PFSK-1 (cell line): ENCODE results near the gene MAP4.

Source experiments
- FOXP2 ChIP-seq: optimal IDR thresholded peaks from 2 replicates; pipeline ENCODE3; 2011; ENCODE audit warnings: borderline replicate concordance, control low read depth, inconsistent platforms; ENCODE audit not compliant: insufficient read depth; ENCODE audit errors: extremely low read length, extremely low read depth
- POLR2AphosphoS5 ChIP-seq: IDR thresholded peaks from 2 replicates; pipeline ENCODE4 v1.6.1; 2012; ENCODE audit warnings: low read depth, mild to moderate bottlenecking, control low read depth, low read length, moderate library complexity
- REST ChIP-seq, 2 experiments: IDR thresholded peaks; 2 replicates each; pipeline versions ENCODE4 v1.6.1 to v1.8.0; 2011 to 2012; ENCODE audit warnings: low read depth in 2 of 2, low read length in 2 of 2, control low read depth in 1 of 2, inconsistent platforms in 1 of 2, mild to moderate bottlenecking in 1 of 2, moderate library complexity in 1 of 2; ENCODE audit not compliant: insufficient read depth in 1 of 2
- SIN3A ChIP-seq: IDR thresholded peaks from 2 replicates; pipeline ENCODE4 v1.6.1; 2012; ENCODE audit warnings: mild to moderate bottlenecking, low read length, moderate library complexity, borderline replicate concordance; ENCODE audit not compliant: insufficient read depth
- TAF1 ChIP-seq: IDR thresholded peaks from 2 replicates; pipeline ENCODE4 v1.6.1; 2012; ENCODE audit warnings: low read length, control low read depth, borderline replicate concordance; ENCODE audit not compliant: insufficient read depth

The MAP4 gene

GRCh38 chr3:47961036-47961435 is 55.2 kb downstream of the MAP4 start:
- TF ChIP-seq POLR2AphosphoS5 (no peak), REST (IDR thresholded peaks at IDR 0.05; ENCODE audit: insufficient read depth in 1 of 2, low read depth in 2 of 2, low read length in 2 of 2) (no peak), TAF1 (no peak), FOXP2 (no peak), SIN3A (no peak)

- no peak for TF ChIP-seq FOXP2
- TF ChIP-seq TAF1: no peak
- no peak for TF ChIP-seq SIN3A
- no peak for TF ChIP-seq REST (IDR thresholded peaks at IDR 0.05; ENCODE audit: insufficient read depth in 1 of 2, low read depth in 2 of 2, low read length in 2 of 2)
- no peak for TF ChIP-seq POLR2AphosphoS5
Measured at GRCh38 chr3:47956521-47956920, 59.7 kb downstream of the MAP4 start.

GRCh38 chr3:47954567-47954966 is 61.6 kb downstream of the MAP4 start:
- no peak for TF ChIP-seq SIN3A
- no peak for TF ChIP-seq TAF1
- no peak for TF ChIP-seq FOXP2
- TF ChIP-seq POLR2AphosphoS5: no peak
- TF ChIP-seq REST (IDR thresholded peaks at IDR 0.05; ENCODE audit: insufficient read depth in 1 of 2, low read depth in 2 of 2, low read length in 2 of 2): no peak

GRCh38 chr3:47950453-47951169 is 65.6 kb downstream of the MAP4 start:
- TF ChIP-seq SIN3A: no peak
- no peak for TF ChIP-seq TAF1
- TF ChIP-seq FOXP2: no peak
- no peak for TF ChIP-seq POLR2AphosphoS5
- no peak for TF ChIP-seq REST (IDR thresholded peaks at IDR 0.05; ENCODE audit: insufficient read depth in 1 of 2, low read depth in 2 of 2, low read length in 2 of 2)
